HG02763 (cell line): ENCODE data around the gene PCAT6.
"Not testable (repeated sequence)": the region's sequence is repeated elsewhere in the genome, so short reads cannot be mapped to it uniquely, and the experiment has no call there.

Experiments
- ATAC-seq: cut with Tn5 transposase; IDR thresholded peaks from one replicate; pipeline ENCODE4 v1.9.1; 2021; ENCODE audit warnings: mild to moderate bottlenecking, moderate library complexity; ENCODE audit not compliant: unreplicated experiment

The PCAT6 gene

GRCh38 chr1:202806845-202807450 is 3.8 kb upstream of the PCAT6 start:
- ATAC-seq = no peak

GRCh38 chr1:202807451-202807925 is 3.3 kb upstream of the PCAT6 start:
- no peak for ATAC-seq

GRCh38 chr1:202807926-202808757 is 2.6 kb upstream of the PCAT6 start, which contains the start of gene KDM5B:
TSS of gene KDM5B (minus strand) at chr1:202808421. CDS start at chr1:202808305, 116 bp downstream.
- ATAC-seq = no peak

DNA sequence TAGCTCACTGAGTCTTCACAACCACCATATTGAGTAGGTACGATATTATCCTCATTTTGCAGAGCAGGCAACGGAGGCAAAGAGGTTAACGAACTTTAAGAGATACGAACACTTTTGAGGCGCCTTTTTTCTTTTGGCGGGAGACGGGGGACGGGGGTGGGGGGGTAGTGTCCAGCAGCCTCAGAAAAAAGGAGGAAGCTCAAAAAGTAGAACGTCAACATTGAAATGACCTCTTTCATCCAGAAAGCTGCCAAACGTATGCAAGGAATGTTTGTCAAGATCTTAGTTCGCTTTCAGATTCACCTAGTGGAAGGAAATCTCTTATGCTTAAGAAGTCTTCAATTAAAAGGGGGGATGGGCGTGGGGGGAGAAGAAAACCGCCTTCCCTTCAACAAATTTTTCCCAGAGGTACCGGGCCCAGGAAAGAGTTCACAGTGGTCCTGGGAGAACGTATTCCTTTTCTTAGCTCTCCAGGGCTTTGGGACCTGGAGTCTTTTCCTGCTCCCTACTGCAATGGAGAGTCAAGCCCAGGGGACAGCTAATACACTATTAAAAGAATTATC is 1.1 kb upstream of the PCAT6 start:
- no peak for ATAC-seq

- ATAC-seq = no peak
Measured at GRCh38 chr1:202810193-202810614, 550 bp upstream of the PCAT6 start.

DNA sequence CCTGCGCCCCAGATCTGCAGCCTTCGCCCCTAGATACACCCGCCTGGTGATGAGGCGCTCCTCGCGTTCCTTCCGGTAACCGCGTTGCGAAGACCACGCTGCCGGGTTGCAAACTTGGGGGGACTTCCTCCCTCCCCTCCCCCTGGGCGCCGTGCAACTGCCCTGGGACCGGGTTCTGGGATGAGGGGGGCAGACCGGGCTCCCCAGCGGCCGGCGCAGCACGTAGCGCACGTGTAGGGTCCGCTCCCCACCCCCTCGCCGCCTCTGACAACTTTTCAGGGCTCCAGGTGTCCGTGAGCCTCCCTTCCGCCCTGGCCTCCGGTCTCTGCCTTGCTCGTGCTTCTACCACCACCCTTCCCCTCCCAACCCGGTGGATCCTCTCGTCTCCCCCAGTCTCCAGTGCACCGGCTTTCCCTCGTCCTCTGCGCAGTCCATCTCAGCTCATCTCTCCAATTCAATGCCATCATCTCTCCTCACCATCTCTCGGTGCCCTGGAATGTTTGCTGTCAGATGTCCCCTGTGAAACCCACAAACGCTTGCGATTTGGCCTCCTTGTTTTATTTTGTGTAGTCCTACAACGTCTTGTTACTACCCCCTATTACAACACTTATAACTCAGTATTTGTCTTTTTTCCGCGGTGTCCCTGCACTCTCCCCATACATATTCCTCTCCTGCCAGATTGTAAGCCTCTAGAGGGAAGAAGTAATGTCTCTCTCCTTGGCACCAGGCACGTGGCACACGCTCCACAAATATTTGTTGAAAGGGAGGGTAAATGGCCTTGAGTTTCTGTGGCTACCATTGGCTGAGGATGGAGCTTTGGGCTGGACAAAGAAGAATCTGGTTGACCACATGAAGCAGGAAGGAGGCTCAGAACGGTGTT is 782 bp downstream of the PCAT6 start:
- ATAC-seq = peak; percentile 10

- ATAC-seq = no peak
Measured at GRCh38 chr1:202812176-202813026, 1.6 kb downstream of the PCAT6 start.

- ATAC-seq = no peak
Measured at GRCh38 chr1:202815120-202815519, 4.4 kb downstream of the PCAT6 start.

GRCh38 chr1:202818819-202819218 is 8.1 kb downstream of the PCAT6 start:
- ATAC-seq = no peak

DNA sequence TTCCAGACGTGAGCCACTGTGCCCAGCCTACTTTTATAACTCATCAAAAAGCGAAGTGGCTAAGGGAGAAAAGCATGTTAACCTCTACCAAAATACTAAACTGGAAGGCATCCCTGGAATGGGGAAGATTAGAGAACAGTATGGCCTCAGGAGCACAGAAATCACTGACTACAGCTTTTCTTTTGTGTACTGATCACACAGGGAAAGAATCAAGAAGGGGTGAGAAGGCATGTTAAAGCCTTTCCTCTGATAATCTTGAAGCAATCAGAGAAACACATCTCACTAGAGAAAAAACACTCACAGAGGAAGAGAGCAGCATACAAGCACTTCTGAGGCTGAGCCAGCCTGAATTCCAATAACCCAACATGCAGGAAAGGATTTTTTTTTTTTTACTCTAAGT is 10.7 kb downstream of the PCAT6 start:
- ATAC-seq = no peak

GRCh38 chr1:202825748-202826147 is 15.0 kb downstream of the PCAT6 start:
- no peak for ATAC-seq

DNA sequence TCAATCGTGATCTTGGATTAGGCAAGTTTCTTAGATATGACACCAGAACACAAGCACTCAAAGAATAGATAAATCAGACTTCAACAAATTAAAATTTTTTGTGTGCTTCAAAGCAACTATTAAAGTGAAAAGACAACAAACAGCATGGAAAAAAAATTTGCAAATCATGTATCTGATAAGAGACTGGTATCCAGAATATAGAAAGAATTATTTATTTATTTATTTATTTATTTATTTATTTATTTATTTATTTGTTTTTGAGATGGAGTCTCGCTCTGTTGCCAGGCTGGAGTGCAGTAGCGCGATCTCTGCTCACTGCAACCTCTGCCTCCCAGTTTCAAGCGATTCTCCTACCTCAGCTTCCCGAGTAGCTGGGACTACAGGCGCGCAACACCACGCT is 18.5 kb downstream of the PCAT6 start:
- ATAC-seq = not testable (repeated sequence)

DNA sequence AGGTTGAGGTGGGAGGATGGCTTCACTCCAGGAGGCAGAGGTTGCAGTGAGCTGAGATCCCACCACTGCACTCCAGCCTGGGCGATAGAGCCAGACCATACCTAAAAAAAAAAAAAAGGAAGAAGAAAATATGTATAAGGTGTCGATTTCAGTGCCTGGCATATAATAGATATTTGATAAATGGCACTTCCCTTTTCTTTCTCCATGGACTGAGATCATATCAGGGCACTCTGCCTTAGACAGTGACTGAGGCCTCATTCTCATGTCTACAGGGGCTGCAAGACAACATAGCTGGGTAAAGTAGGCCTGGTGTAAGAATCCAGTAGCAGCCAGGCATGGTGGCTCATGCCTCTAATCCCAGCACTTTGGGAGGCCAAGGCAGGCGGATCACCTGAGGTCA is 21.2 kb downstream of the PCAT6 start:
- ATAC-seq = no peak

GRCh38 chr1:202834771-202835547 is 24.2 kb downstream of the PCAT6 start:
- no peak for ATAC-seq

GRCh38 chr1:202835548-202836072 is 24.9 kb downstream of the PCAT6 start:
- no peak for ATAC-seq

GRCh38 chr1:202836623-202837403 is 26.1 kb downstream of the PCAT6 start:
- no peak for ATAC-seq

GRCh38 chr1:202837746-202838262 is 27.1 kb downstream of the PCAT6 start:
- no peak for ATAC-seq

DNA sequence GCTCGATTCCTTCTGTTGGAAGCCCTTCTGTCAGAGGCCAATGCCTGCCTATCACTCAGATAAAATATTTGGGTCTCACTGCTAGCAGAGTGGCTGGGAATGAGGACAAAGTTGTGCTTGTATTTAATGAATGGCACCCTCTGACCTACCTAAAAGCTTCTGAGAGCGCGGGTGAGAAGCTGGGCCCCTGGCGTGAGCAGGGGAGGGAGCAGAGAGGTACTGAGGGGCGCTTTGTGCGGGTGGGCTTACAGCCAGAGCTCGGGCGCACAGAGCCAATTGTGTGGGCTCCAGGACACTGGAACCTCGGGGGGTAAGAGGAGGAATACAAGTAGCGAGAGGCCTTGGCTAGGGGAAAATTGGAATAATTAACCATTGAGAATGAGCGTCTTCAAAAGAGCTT is 32.3 kb downstream of the PCAT6 start:
- ATAC-seq = no peak
